ENCODE measurements around the gene C7orf25.
A peak's percentile ranks its signal among the peaks of the same experiment; 100 is the strongest.

GRCh38 chr7:42876182-42877068, 35.4 kb downstream of the C7orf25 start:
- TF ChIP-seq CTCF (conservative IDR thresholded peaks at IDR 0.05 in 1 of 2, IDR thresholded peaks at IDR 0.05 in 1 of 2; ENCODE audit: low read depth in 1 of 2, low read length in 2 of 2): peak; percentile 82 to 90
- no peak for TF ChIP-seq EZH2 (IDR thresholded peaks at IDR 0.05; ENCODE audit: low read length, missing control alignments)
